ENCODE measurements around the gene PLPPR1.

The PLPPR1 gene

GRCh38 chr9:101365181-101365580 is 336.7 kb downstream of the PLPPR1 start:
- H3K27ac ChIP-seq: no peak overlapping the region
- no peak for TF ChIP-seq ZFX (IDR thresholded peaks at IDR 0.05; ENCODE audit: borderline replicate concordance)
- no peak for TF ChIP-seq CTCF (IDR thresholded peaks at IDR 0.05)

- TF ChIP-seq ZFX (IDR thresholded peaks at IDR 0.05; ENCODE audit: borderline replicate concordance) (no peak), CTCF (IDR thresholded peaks at IDR 0.05) (no peak)
- H3K27ac ChIP-seq: peak overlapping the region; percentile 40
Measured at GRCh38 chr9:101366038-101366756, 337.7 kb downstream of the PLPPR1 start.

DNA sequence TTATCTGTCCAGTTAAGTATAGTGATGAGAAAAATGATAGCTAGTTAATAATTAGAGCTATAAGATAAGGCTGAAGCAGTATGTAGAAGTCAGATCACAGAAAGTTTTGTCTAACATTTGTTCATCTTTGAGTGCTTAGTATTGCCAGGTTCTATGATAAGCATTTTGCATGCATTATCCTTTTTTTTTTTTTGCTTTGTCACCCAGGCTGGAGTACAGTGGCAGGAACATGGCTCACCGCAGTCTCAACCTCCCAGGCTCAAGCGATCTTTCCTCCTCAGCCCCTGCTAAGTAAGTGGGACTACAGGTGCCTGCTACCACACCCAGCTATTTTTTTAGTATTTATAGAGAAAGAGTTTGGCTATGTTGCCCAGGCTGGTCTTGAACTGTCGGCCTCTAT is 338.8 kb downstream of the PLPPR1 start:
- no peak for TF ChIP-seq ZFX (IDR thresholded peaks at IDR 0.05; ENCODE audit: borderline replicate concordance)
- TF ChIP-seq CTCF (IDR thresholded peaks at IDR 0.05): no peak
- H3K27ac ChIP-seq: no peak overlapping the region

- TF ChIP-seq CTCF (IDR thresholded peaks at IDR 0.05): no peak
- no peak for TF ChIP-seq ZFX (IDR thresholded peaks at IDR 0.05; ENCODE audit: borderline replicate concordance)
- no peak overlapping the region for H3K27ac ChIP-seq
Measured at GRCh38 chr9:101369286-101369685, 340.8 kb downstream of the PLPPR1 start.

GRCh38 chr9:101369884-101370531 is 341.5 kb downstream of the PLPPR1 start:
- TF ChIP-seq CTCF (IDR thresholded peaks at IDR 0.05) (no peak), ZFX (IDR thresholded peaks at IDR 0.05; ENCODE audit: borderline replicate concordance) (no peak)
- H3K27ac ChIP-seq: no peak overlapping the region

- no peak overlapping the region for H3K27ac ChIP-seq
- TF ChIP-seq CTCF (IDR thresholded peaks at IDR 0.05) (no peak), ZFX (IDR thresholded peaks at IDR 0.05; ENCODE audit: borderline replicate concordance) (no peak)
Measured at GRCh38 chr9:101371813-101372212, 343.3 kb downstream of the PLPPR1 start.
